Stimulated activated CD4-positive, alpha-beta T cell treated with anti-CD3 and anti-CD28 coated beads, Interleukin-12 subunit alpha, Interleukin-12 subunit beta, amount 100 ng/mL, for 24 hours (primary cell): ENCODE data around the gene MMP20.

Experiments
- DNase-seq, 2 experiments: peaks; one replicate each; pipeline ENCODE4 v3.0.0-alpha.2; 2020; ENCODE audit warnings: low read depth in 2 of 2

MMP20 gene

GRCh38 chr11:102553835-102554282, 71.3 kb downstream of the MMP20 start:
- no peak for DNase-seq

- DNase-seq = no peak
These were observed 72.5 kb downstream of the MMP20 start for GRCh38 chr11:102552447-102553194.

GRCh38 chr11:102552020-102552419, 73.1 kb downstream of the MMP20 start:
- no peak for DNase-seq

GRCh38 chr11:102551169-102551781, 73.9 kb downstream of the MMP20 start:
- DNase-seq = no peak

- no peak for DNase-seq
These were observed 78.1 kb downstream of the MMP20 start for GRCh38 chr11:102546923-102547471.

GRCh38 chr11:102546427-102546826, 78.7 kb downstream of the MMP20 start:
- no peak for DNase-seq

GRCh38 chr11:102545701-102546100, 79.4 kb downstream of the MMP20 start:
- no peak for DNase-seq

GRCh38 chr11:102544594-102544993, 80.5 kb downstream of the MMP20 start:
- DNase-seq = no peak

GRCh38 chr11:102539567-102539966, 85.6 kb downstream of the MMP20 start:
- no peak for DNase-seq

GRCh38 chr11:102538932-102539331, 86.2 kb downstream of the MMP20 start:
- DNase-seq = no peak

GRCh38 chr11:102534261-102534872, 90.8 kb downstream of the MMP20 start:
- no peak for DNase-seq

GRCh38 chr11:102530558-102530957, 94.6 kb downstream of the MMP20 start, which contains the start of gene MMP7:
Gene MMP7 (minus strand): TSS chr11:102530747. CDS start chr11:102530700, 47 bp downstream.
- DNase-seq = no peak

GRCh38 chr11:102528618-102529017, 96.5 kb downstream of the MMP20 start:
- DNase-seq = no peak

- DNase-seq = no peak
These were observed 97.4 kb downstream of the MMP20 start for GRCh38 chr11:102527684-102528083.

GRCh38 chr11:102527041-102527440, 98.1 kb downstream of the MMP20 start:
- DNase-seq = no peak
